ENCODE results near the gene COPB1.
A peak's percentile ranks its signal among the peaks of the same experiment; 100 is the strongest.

COPB1 gene

DNA sequence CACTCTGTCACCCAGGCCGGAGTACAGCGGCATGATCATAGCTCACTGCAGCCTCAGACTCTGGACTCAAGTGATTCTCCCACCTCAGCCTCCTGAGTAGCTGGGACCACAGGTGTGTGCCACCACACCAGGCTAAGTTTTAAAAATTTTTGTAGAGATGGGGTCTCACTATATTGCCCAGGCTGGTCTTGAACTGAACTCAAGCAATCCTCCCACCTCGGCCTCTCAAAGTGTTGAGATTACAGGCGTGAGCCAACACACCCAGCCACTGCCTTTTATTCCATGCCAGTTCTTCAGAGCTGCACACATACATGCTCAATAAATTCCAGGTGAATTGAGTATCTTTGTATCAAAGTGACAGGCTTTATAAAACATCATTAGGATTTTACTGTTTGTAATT is 2.4 kb upstream of the COPB1 start:
- no peak for ATAC-seq
- TF ChIP-seq TOX (CRISPR knock-in tag; IDR thresholded peaks at IDR 0.05; ENCODE audit: borderline replicate concordance) (no peak), CSDC2 (CRISPR knock-in tag; IDR thresholded peaks at IDR 0.05) (no peak), CREB5 (CRISPR knock-in tag; IDR thresholded peaks at IDR 0.05; ENCODE audit: low read depth) (no peak), ZFP3 (CRISPR knock-in tag; IDR thresholded peaks at IDR 0.05) (no peak), ZC3H10 (CRISPR knock-in tag; IDR thresholded peaks at IDR 0.05) (no peak), PPARA (CRISPR knock-in tag; IDR thresholded peaks at IDR 0.05; ENCODE audit: borderline replicate concordance) (no peak), ISL1 (CRISPR knock-in tag; IDR thresholded peaks at IDR 0.05) (no peak), ZNF70 (CRISPR knock-in tag; IDR thresholded peaks at IDR 0.05) (no peak), RARB (CRISPR knock-in tag; IDR thresholded peaks at IDR 0.05) (no peak), OSR1 (CRISPR knock-in tag; IDR thresholded peaks at IDR 0.05) (no peak), TCF4 (CRISPR knock-in tag; IDR thresholded peaks at IDR 0.05; ENCODE audit: borderline replicate concordance) (no peak)
- TF ChIP-seq, protein P1, sequence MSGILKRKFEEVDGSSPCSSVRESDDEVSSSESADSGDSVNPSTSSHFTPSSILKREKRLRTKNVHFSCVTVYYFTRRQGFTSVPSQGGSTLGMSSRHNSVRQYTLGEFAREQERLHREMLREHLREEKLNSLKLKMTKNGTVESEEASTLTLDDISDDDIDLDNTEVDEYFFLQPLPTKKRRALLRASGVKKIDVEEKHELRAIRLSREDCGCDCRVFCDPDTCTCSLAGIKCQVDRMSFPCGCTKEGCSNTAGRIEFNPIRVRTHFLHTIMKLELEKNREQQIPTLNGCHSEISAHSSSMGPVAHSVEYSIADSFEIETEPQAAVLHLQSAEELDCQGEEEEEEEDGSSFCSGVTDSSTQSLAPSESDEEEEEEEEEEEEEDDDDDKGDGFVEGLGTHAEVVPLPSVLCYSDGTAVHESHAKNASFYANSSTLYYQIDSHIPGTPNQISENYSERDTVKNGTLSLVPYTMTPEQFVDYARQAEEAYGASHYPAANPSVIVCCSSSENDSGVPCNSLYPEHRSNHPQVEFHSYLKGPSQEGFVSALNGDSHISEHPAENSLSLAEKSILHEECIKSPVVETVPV (CRISPR knock-in tag; IDR thresholded peaks at IDR 0.05), result no peak
- TF ChIP-seq, protein P2, sequence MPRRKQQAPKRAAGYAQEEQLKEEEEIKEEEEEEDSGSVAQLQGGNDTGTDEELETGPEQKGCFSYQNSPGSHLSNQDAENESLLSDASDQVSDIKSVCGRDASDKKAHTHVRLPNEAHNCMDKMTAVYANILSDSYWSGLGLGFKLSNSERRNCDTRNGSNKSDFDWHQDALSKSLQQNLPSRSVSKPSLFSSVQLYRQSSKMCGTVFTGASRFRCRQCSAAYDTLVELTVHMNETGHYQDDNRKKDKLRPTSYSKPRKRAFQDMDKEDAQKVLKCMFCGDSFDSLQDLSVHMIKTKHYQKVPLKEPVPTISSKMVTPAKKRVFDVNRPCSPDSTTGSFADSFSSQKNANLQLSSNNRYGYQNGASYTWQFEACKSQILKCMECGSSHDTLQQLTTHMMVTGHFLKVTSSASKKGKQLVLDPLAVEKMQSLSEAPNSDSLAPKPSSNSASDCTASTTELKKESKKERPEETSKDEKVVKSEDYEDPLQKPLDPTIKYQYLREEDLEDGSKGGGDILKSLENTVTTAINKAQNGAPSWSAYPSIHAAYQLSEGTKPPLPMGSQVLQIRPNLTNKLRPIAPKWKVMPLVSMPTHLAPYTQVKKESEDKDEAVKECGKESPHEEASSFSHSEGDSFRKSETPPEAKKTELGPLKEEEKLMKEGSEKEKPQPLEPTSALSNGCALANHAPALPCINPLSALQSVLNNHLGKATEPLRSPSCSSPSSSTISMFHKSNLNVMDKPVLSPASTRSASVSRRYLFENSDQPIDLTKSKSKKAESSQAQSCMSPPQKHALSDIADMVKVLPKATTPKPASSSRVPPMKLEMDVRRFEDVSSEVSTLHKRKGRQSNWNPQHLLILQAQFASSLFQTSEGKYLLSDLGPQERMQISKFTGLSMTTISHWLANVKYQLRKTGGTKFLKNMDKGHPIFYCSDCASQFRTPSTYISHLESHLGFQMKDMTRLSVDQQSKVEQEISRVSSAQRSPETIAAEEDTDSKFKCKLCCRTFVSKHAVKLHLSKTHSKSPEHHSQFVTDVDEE (CRISPR knock-in tag; IDR thresholded peaks at IDR 0.05), result no peak

DNA sequence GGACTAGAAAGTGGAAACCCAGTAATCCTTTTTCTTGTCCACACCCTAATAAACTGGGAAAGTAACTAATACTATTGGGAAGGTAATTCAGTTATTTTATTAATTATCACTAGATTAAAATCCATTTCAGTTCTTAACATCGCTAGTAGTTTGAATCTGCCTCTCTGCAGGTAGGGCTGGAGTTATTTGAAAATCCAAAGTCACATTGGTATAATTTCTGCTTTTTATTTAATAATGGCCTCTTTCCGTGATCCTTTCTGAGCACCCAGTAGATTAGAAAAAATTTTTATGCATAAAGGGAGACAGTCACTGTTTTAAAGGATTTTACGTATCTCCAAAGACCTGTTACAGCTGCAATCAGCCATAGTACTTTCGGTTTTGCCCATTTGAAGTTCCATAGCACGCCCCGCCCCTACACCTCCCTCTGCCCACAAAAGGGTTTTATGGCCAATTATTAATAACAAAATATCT is 605 bp upstream of the COPB1 start:
- TF ChIP-seq PPARA (CRISPR knock-in tag; IDR thresholded peaks at IDR 0.05; ENCODE audit: borderline replicate concordance) (no peak), BACH2 (CRISPR knock-in tag; IDR thresholded peaks at IDR 0.05; ENCODE audit: borderline replicate concordance) (no peak), TCF4 (CRISPR knock-in tag; IDR thresholded peaks at IDR 0.05; ENCODE audit: borderline replicate concordance) (no peak), ISL1 (CRISPR knock-in tag; IDR thresholded peaks at IDR 0.05) (no peak)
- TF ChIP-seq, protein P3, sequence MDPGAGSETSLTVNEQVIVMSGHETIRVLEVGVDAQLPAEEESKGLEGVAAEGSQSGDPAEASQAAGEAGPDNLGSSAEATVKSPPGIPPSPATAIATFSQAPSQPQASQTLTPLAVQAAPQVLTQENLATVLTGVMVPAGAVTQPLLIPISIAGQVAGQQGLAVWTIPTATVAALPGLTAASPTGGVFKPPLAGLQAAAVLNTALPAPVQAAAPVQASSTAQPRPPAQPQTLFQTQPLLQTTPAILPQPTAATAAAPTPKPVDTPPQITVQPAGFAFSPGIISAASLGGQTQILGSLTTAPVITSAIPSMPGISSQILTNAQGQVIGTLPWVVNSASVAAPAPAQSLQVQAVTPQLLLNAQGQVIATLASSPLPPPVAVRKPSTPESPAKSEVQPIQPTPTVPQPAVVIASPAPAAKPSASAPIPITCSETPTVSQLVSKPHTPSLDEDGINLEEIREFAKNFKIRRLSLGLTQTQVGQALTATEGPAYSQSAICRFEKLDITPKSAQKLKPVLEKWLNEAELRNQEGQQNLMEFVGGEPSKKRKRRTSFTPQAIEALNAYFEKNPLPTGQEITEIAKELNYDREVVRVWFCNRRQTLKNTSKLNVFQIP (CRISPR knock-in tag; IDR thresholded peaks at IDR 0.05; ENCODE audit: borderline replicate concordance, low read depth), result no peak

DNA sequence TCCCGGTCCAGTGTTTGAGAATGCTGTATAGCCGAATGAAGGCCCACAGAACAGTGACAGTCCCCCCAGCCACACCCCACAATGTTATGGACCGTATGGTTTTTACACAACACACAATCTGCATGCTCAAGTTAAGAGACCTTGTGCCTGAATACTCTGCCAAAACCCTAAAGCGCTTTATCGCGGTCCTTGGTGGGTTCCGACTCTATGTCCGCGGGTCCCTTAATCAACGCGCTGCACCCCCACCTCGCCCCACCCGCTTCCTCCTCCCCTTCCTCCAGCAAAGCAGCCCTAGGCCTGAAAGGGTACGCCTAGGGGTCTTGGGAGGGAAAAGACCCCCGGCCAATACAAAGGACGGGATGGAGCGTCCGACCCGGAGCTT is 442 bp downstream of the COPB1 start:
- peak; percentile 44 for ATAC-seq
- TF ChIP-seq ZC3H10 (CRISPR knock-in tag; IDR thresholded peaks at IDR 0.05), result no peak
- TF ChIP-seq ZNF70 (CRISPR knock-in tag; IDR thresholded peaks at IDR 0.05), result no peak
- TF ChIP-seq ZFP30 (CRISPR knock-in tag; IDR thresholded peaks at IDR 0.05), result no peak
- TF ChIP-seq ZNF8 (CRISPR knock-in tag; IDR thresholded peaks at IDR 0.05), result no peak
- TF ChIP-seq PPARA (CRISPR knock-in tag; IDR thresholded peaks at IDR 0.05; ENCODE audit: borderline replicate concordance), result no peak
- TF ChIP-seq BACH2 (CRISPR knock-in tag; IDR thresholded peaks at IDR 0.05; ENCODE audit: borderline replicate concordance), result no peak
- no peak for TF ChIP-seq OSR1 (CRISPR knock-in tag; IDR thresholded peaks at IDR 0.05)
- TF ChIP-seq, protein P1 (CRISPR knock-in tag; IDR thresholded peaks at IDR 0.05), result no peak
- TF ChIP-seq ARNTL (CRISPR knock-in tag; IDR thresholded peaks at IDR 0.05; ENCODE audit: borderline replicate concordance, low read depth), result no peak
- no peak for TF ChIP-seq CSDC2 (CRISPR knock-in tag; IDR thresholded peaks at IDR 0.05)
- no peak for TF ChIP-seq ZNF565 (CRISPR knock-in tag; conservative IDR thresholded peaks at IDR 0.05; ENCODE audit: low read depth)
- no peak for TF ChIP-seq ISL1 (CRISPR knock-in tag; IDR thresholded peaks at IDR 0.05)
- TF ChIP-seq, protein P3 (CRISPR knock-in tag; IDR thresholded peaks at IDR 0.05; ENCODE audit: borderline replicate concordance, low read depth), result no peak
- no peak for TF ChIP-seq GLIS3 (CRISPR knock-in tag; IDR thresholded peaks at IDR 0.05)
- TF ChIP-seq TOX (CRISPR knock-in tag; IDR thresholded peaks at IDR 0.05; ENCODE audit: borderline replicate concordance), result no peak
- TF ChIP-seq RARB (CRISPR knock-in tag; IDR thresholded peaks at IDR 0.05), result no peak
- no peak for TF ChIP-seq ZFP3 (CRISPR knock-in tag; IDR thresholded peaks at IDR 0.05)

More for the DNA sequence above, 605 bp upstream of the COPB1 start:
- ATAC-seq, result peak; percentile 82

All from SK-N-SH treated with all-trans-retinoic acid at 6 μM for 48 hours (cell line).